SK-N-SH (cell line): ENCODE results near the gene UCP3. TPM values are rescaled to one million over a fixed set of nuclear protein-coding genes. Genes with fewer than 3 reads are reported as not detected.

Source experiments
- CTCF ChIA-PET: fragments of 300-600, 350-600 bp; formaldehyde crosslinking; extraction: SDS; loops from one replicate; lab custom pipeline; 2021; lab: Yijun Ruan, JAX
- POLR2A ChIA-PET: fragments of 350-600 bp; sonication (Branson Sonifier 250); formaldehyde crosslinking; extraction: SDS; loops from one replicate; lab custom pipeline; 2020; ENCODE audit warnings: antibody characterized with exemption, inconsistent platforms; lab: Yijun Ruan, JAX
- DNase-seq: peaks from one replicate; pipeline ENCODE4 v3.0.0; 2012
- H2AFZ ChIP-seq: fragments of 200-600 bp; sonication (generic); 2 replicates; pipeline ENCODE4 v1.8.1; 2016; ENCODE audit warnings: antibody characterized with exemption, mild to moderate bottlenecking, low read depth
- H3F3A ChIP-seq: fragments of 200-600 bp; sonication (generic); replicated peaks from 2 replicates; pipeline ENCODE3; 2016; ENCODE audit warnings: antibody characterized with exemption, mild to moderate bottlenecking; ENCODE audit not compliant: insufficient read depth
- H3K27ac ChIP-seq, 2 experiments: fragments of 200-500 bp in 1 of 2; fragments of 200-600 bp in 1 of 2; sonication (Bioruptor generic) in 1 of 2; sonication (generic), shearing (Covaris generic) in 1 of 2; 2 replicates each; pipeline versions ENCODE4 v1.5.1 to v1.6.1; 2014 to 2016; ENCODE audit warnings: low read depth in 2 of 2, inconsistent platforms in 1 of 2, low read length in 1 of 2, mild to moderate bottlenecking in 1 of 2, mixed read lengths in 1 of 2
- H3K27me3 ChIP-seq: fragments of 200-600 bp; sonication (generic), shearing (Covaris generic); 2 replicates; pipeline ENCODE4 v1.6.1; 2016; ENCODE audit warnings: mixed run types; ENCODE audit not compliant: insufficient read depth
- H3K36me3 ChIP-seq, 2 experiments: fragments of 200-500 bp in 1 of 2; fragments of 200-600 bp in 1 of 2; sonication (Bioruptor generic) in 1 of 2; sonication (generic) in 1 of 2; replicated peaks in 1 of 2; 2 replicates each; pipeline versions ENCODE3 to v1.5.1; 2014 to 2016; ENCODE audit warnings: low read length in 1 of 2, mild to moderate bottlenecking in 1 of 2; ENCODE audit not compliant: insufficient read depth in 2 of 2, control insufficient read depth in 1 of 2
- H3K4me1 ChIP-seq, 2 experiments: fragments of 200-500 bp in 1 of 2; fragments of 200-600 bp in 1 of 2; sonication (Bioruptor generic) in 1 of 2; sonication (generic), shearing (Covaris generic) in 1 of 2; 2 replicates each; pipeline versions ENCODE4 v1.5.1 to v1.6.1; 2014 to 2016; ENCODE audit warnings: low read depth in 1 of 2, low read length in 1 of 2, mixed run types in 1 of 2; ENCODE audit not compliant: insufficient read depth in 2 of 2, control insufficient read depth in 1 of 2
- H3K4me2 ChIP-seq: fragments of 200-600 bp; sonication (generic), shearing (Covaris generic); 2 replicates; pipeline ENCODE4 v1.6.1; 2017; ENCODE audit warnings: mixed run types
- H3K4me3 ChIP-seq, 2 experiments: fragments of 200-500 bp in 1 of 2; fragments of 200-600 bp in 1 of 2; sonication (Bioruptor generic) in 1 of 2; sonication (generic), shearing (Covaris generic) in 1 of 2; 2 replicates each; pipeline versions ENCODE4 v1.5.1 to v1.8.1; 2014 to 2016; ENCODE audit warnings: low read depth in 2 of 2, inconsistent platforms in 1 of 2, low read length in 1 of 2, mild to moderate bottlenecking in 1 of 2, mixed read lengths in 1 of 2, moderate library complexity in 1 of 2
- H3K79me2 ChIP-seq: fragments of 200-600 bp; sonication (generic); 2 replicates; pipeline ENCODE4 v1.8.1; 2017; ENCODE audit warnings: mild to moderate bottlenecking; ENCODE audit not compliant: insufficient read depth
- H3K9ac ChIP-seq: fragments of 200-600 bp; sonication (generic); 2 replicates; pipeline ENCODE4 v1.6.1; 2017; ENCODE audit warnings: mixed run types
- H3K9me2 ChIP-seq: fragments of 200-600 bp; sonication (generic); 2 replicates; pipeline ENCODE4 v1.6.1; 2017; ENCODE audit warnings: mixed run types
- H3K9me3 ChIP-seq: fragments of 200-600 bp; sonication (generic); 2 replicates; pipeline ENCODE4 v1.6.1; 2017; ENCODE audit warnings: mixed run types, mild to moderate bottlenecking, moderate library complexity
- H4K20me1 ChIP-seq: fragments of 200-600 bp; sonication (generic); 2 replicates; pipeline ENCODE4 v1.6.1; 2017; ENCODE audit warnings: mild to moderate bottlenecking, mixed run types; ENCODE audit not compliant: insufficient read depth
- CHD2 ChIP-seq: fragments of 150-350 bp; IDR thresholded peaks from 2 replicates; pipeline ENCODE4 v1.6.1; 2018; ENCODE audit warnings: low read length; ENCODE audit not compliant: partially characterized antibody
- ELF1 ChIP-seq: IDR thresholded peaks from 2 replicates; pipeline ENCODE4 v1.4.0; 2012
- EP300 ChIP-seq, 2 experiments: IDR thresholded peaks; 2 replicates each; pipeline versions ENCODE4 v1.4.0 to v1.6.1; 2012; ENCODE audit warnings: borderline replicate concordance in 1 of 2, low read depth in 1 of 2, low read length in 1 of 2
- FOSL2 ChIP-seq: IDR thresholded peaks from 2 replicates; pipeline ENCODE4 v1.4.0; 2012; ENCODE audit warnings: low read depth, mild to moderate bottlenecking, moderate library complexity, borderline replicate concordance
- GABPA ChIP-seq: IDR thresholded peaks from 2 replicates; pipeline ENCODE4 v1.4.0; 2012; ENCODE audit warnings: low read depth, mild to moderate bottlenecking
- JUND ChIP-seq: IDR thresholded peaks from 2 replicates; pipeline ENCODE4 v1.4.0; 2012
- MXI1 ChIP-seq: IDR thresholded peaks from 2 replicates; pipeline ENCODE4 v1.6.1; 2012; ENCODE audit warnings: mild to moderate bottlenecking, low read depth, low read length, improper control_type of control experiment
- NFIC ChIP-seq: IDR thresholded peaks from 2 replicates; pipeline ENCODE4 v1.4.0; 2012; ENCODE audit warnings: borderline replicate concordance
- NRF1 ChIP-seq: IDR thresholded peaks from 2 replicates; pipeline ENCODE4 v1.6.1; 2012; ENCODE audit warnings: low read depth, mild to moderate bottlenecking, low read length
- POLR2AphosphoS5 ChIP-seq: IDR thresholded peaks from 2 replicates; pipeline ENCODE4 v1.6.1; 2012; ENCODE audit warnings: low read depth, low read length
- RCOR1 ChIP-seq: fragments of 150-350 bp; IDR thresholded peaks from 2 replicates; pipeline ENCODE4 v1.6.1; 2017; ENCODE audit warnings: antibody characterized with exemption, low read length
- REST ChIP-seq: IDR thresholded peaks from 2 replicates; pipeline ENCODE4 v1.6.1; 2012; ENCODE audit warnings: mild to moderate bottlenecking, low read depth, low read length, moderate library complexity
- RXRA ChIP-seq: IDR thresholded peaks from 2 replicates; pipeline ENCODE4 v1.4.0; 2012; ENCODE audit warnings: low read depth, mild to moderate bottlenecking, borderline replicate concordance
- SMC3 ChIP-seq: IDR thresholded peaks from 2 replicates; pipeline ENCODE4 v1.6.1; 2012; ENCODE audit warnings: low read depth, low read length, improper control_type of control experiment
- TAF1 ChIP-seq: IDR thresholded peaks from 2 replicates; pipeline ENCODE4 v1.6.1; 2012; ENCODE audit warnings: low read depth, mild to moderate bottlenecking, low read length, moderate library complexity, borderline replicate concordance
- TEAD4 ChIP-seq: IDR thresholded peaks from 2 replicates; pipeline ENCODE4 v1.4.0; 2012; ENCODE audit warnings: mild to moderate bottlenecking, borderline replicate concordance; ENCODE audit not compliant: insufficient read depth
- USF1 ChIP-seq: IDR thresholded peaks from 2 replicates; pipeline ENCODE4 v1.4.0; 2012; ENCODE audit warnings: low read depth, borderline replicate concordance
- USF2 ChIP-seq: fragments of 150-350 bp; IDR thresholded peaks from 2 replicates; pipeline ENCODE4 v1.6.1; 2017; ENCODE audit warnings: antibody characterized with exemption, low read length, low read depth, borderline replicate concordance
- YY1 ChIP-seq: IDR thresholded peaks from 2 replicates; pipeline ENCODE4 v1.4.0; 2012; ENCODE audit warnings: low read depth, mild to moderate bottlenecking
- ZBTB33 ChIP-seq: IDR thresholded peaks from 2 replicates; pipeline ENCODE4 v1.4.0; 2012; ENCODE audit warnings: low read depth, borderline replicate concordance
- WGBS: methylation state at CpG from one replicate; pipeline ENCODE4 v1.1.6; 2017; ENCODE audit warnings: low lambda C conversion rate; 5-methylcytosine and 5-hydroxymethylcytosine counted together
- polyA plus RNA-seq, 3 experiments: library from polyadenylated mRNA; depleted of rRNA; stranded (reverse); fragments of >200 nt; gene quantifications; 2 replicates each; pipeline ENCODE4 v1.2.3, GENCODE V29; 2012

Gene UCP3
- polyA plus RNA-seq, 1 of the 3 experiments (the other 2 are of a cell fraction) = 1.2 TPM

- Histone ChIP-seq H3K36me3 (peaks cover 4 to 23% of the 10 kb centered on the region in 2 experiments), H3F3A (peaks cover 3% of the 10 kb centered on the region), H3K9ac (no peak overlapping the region), H3K27me3 (no peaks in the 10 kb centered on the region), H3K4me3 (no peak overlapping the region), H3K9me3 (no peaks in the 10 kb centered on the region), H3K4me2 (no peak overlapping the region), H3K79me2 (no peaks in the 10 kb centered on the region), H3K4me1 (peaks cover 0 to 4% of the 10 kb centered on the region in 2 experiments; a peak in 1 of 4 replicates), H3K27ac (no peak overlapping the region), H4K20me1 (no peaks in the 10 kb centered on the region), H3K9me2 (no peaks in the 10 kb centered on the region), H2AFZ (no peak overlapping the region)
- POLR2A ChIA-PET = interaction anchor here (3.9 kb wide), 1 partner anchor 9 kb away, joined by 15 read pairs; the partner anchor contains the start of gene UCP2
- 95% methylated on average over 5 of the region's 11 CpGs for WGBS
- no peak for TF ChIP-seq GABPA
- TF ChIP-seq RCOR1 = no peak
- TF ChIP-seq RXRA = no peak
- no peak for TF ChIP-seq EP300 (IDR thresholded peaks at IDR 0.05; ENCODE audit: borderline replicate concordance in 1 of 2, low read depth in 1 of 2, low read length in 1 of 2)
- no peak for TF ChIP-seq NRF1
- TF ChIP-seq ELF1 = no peak
- no peak for TF ChIP-seq CHD2
- no peak for TF ChIP-seq TEAD4
- no peak for TF ChIP-seq MXI1
- no peak for TF ChIP-seq NFIC
- TF ChIP-seq USF2 = no peak
- TF ChIP-seq POLR2AphosphoS5 = no peak
- DNase-seq = no peak
- CTCF ChIA-PET = interaction anchor here (0.8 to 1.5 kb wide), 2 partner anchors 9 to 283 kb away, joined by 3 to 8 read pairs; no protein-coding TSS in a partner anchor
Measured at GRCh38 chr11:73972620-73973449, 36.0 kb downstream of the UCP3 start.

DNA sequence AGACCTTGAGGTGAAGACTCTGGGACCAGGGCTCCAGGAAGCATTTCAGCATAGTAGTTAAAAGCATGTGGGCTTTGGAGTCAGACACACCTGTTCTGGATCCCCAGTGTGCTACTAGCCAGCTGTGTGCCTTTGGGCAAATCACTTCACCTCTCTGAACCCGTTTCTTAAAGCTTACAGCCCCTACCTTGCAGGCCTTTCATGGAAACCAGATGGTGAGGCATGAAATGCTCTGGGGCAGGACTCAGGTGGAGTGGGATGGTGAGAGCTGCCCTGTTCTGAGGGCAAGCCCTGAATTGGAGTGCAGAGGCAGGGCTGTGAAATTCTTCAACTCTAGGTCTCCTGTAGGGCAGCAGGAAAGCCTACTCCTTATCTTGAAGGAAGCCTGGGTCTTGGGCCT lies 36.7 kb downstream of the UCP3 start:
- Histone ChIP-seq H3F3A (peaks cover 3% of the 10 kb centered on the region), H3K9me2 (no peaks in the 10 kb centered on the region), H3K4me2 (no peak overlapping the region), H3K36me3 (peaks cover 3 to 17% of the 10 kb centered on the region in 2 experiments), H3K4me1 (peaks cover 0 to 4% of the 10 kb centered on the region in 2 experiments; a peak in 1 of 4 replicates), H3K79me2 (no peaks in the 10 kb centered on the region), H4K20me1 (no peaks in the 10 kb centered on the region), H2AFZ (no peak overlapping the region), H3K27ac (no peak overlapping the region), H3K27me3 (no peaks in the 10 kb centered on the region)
- ChIA-PET POLR2A (interaction anchor here (3.9 kb wide), 1 partner anchor 10 kb away, joined by 15 read pairs; the partner anchor contains the start of gene UCP2), CTCF (interaction anchor here (0.8 to 1.5 kb wide), 2 partner anchors 8 to 284 kb away, joined by 3 to 8 read pairs; no protein-coding TSS in a partner anchor)
- DNase-seq = no peak
- TF ChIP-seq REST (no peak), USF1 (no peak), YY1 (no peak), JUND (no peak), FOSL2 (no peak), TAF1 (no peak), GABPA (no peak), ZBTB33 (no peak), SMC3 (no peak), NFIC (no peak)
- TF ChIP-seq, all 33 proteins: peak for 0
- no peak overlapping the region for H3K9ac ChIP-seq
- H3K9me3 ChIP-seq = no peaks in the 10 kb centered on the region
- H3K4me3 ChIP-seq = no peak overlapping the region
- 80% methylated on average over 1 of the region's 1 CpG for WGBS
